Osteocyte (in vitro differentiated cells): ENCODE results near the gene SLC35A3. TPM values are rescaled to one million over a fixed set of nuclear protein-coding genes. Genes with fewer than 3 reads are reported as not detected.

Experiments used
- DNase-seq: peaks from one replicate; pipeline ENCODE4 v3.0.0; 2021; ENCODE audit warnings: mixed read lengths; ENCODE audit not compliant: unreplicated experiment; ENCODE audit errors: extremely low spot score
- H3K27ac Mint-ChIP-seq: one replicate; pipeline ENCODE4 v1.8.0; 2021; ENCODE audit warnings: mild to moderate bottlenecking, mixed read lengths; ENCODE audit not compliant: unreplicated experiment
- H3K27me3 Mint-ChIP-seq: one replicate; pipeline ENCODE4 v1.8.0; 2021; ENCODE audit warnings: mixed read lengths; ENCODE audit not compliant: unreplicated experiment
- H3K36me3 Mint-ChIP-seq: one replicate; pipeline ENCODE4 v1.8.0; 2021; ENCODE audit warnings: mixed read lengths; ENCODE audit not compliant: unreplicated experiment
- H3K4me1 Mint-ChIP-seq: one replicate; pipeline ENCODE4 v1.8.0; 2021; ENCODE audit warnings: mixed read lengths; ENCODE audit not compliant: unreplicated experiment
- H3K4me3 Mint-ChIP-seq: one replicate; pipeline ENCODE4 v1.8.0; 2021; ENCODE audit warnings: mild to moderate bottlenecking, moderate library complexity, mixed read lengths; ENCODE audit not compliant: unreplicated experiment
- H3K9me3 Mint-ChIP-seq: one replicate; pipeline ENCODE4 v1.8.0; 2021; ENCODE audit warnings: mixed read lengths; ENCODE audit not compliant: unreplicated experiment
- CTCF ChIP-seq: fragments of 200-600 bp; sonication (generic); IDR thresholded peaks from 2 replicates; pipeline ENCODE4 v1.5.0; 2021; ENCODE audit warnings: antibody characterized with exemption, mild to moderate bottlenecking, moderate library complexity
- long read RNA-seq: library from polyadenylated mRNA; unstranded; transcript quantifications from one replicate; pipeline ENCODE4 v2.0.0, GENCODE V29; 2021
- total RNA-seq: library from RNA; stranded (reverse); gene quantifications from 2 replicates; pipeline ENCODE4 v1.2.1, GENCODE V29; 2021

Gene SLC35A3
- 14.0 and 21.3 TPM in 2 replicates for total RNA-seq
- long read RNA-seq, full-length matches to known transcripts: 9 of 12 reads
- long read RNA-seq, partial matches to known transcripts: 1 of 12 reads
- long read RNA-seq, other reads (novel, unspliced or antisense): 2 of 12 reads

GRCh38 chr1:99969729-99970621 lies at the start of gene SLC35A3:
Gene SLC35A3, plus strand, starts transcription at chr1:99969996. Its CDS starts 23,559 bp downstream, at chr1:99993555.
- peak within 1 kb of the TSS; percentile 95 for H3K27ac Mint-ChIP-seq
- peaks cover 2% of the 10 kb centered on the region for H3K36me3 Mint-ChIP-seq
- peak; percentile 89 for DNase-seq
- H3K4me3 Mint-ChIP-seq: peak within 1 kb of the TSS; percentile 99
- H3K27me3 Mint-ChIP-seq: no peaks in the 10 kb centered on the region
- no peak for TF ChIP-seq CTCF
- no peaks in the 10 kb centered on the region for H3K9me3 Mint-ChIP-seq
- peaks cover 28% of the 10 kb centered on the region for H3K4me1 Mint-ChIP-seq

- no peaks in the 10 kb centered on the region for H3K36me3 Mint-ChIP-seq
- H3K9me3 Mint-ChIP-seq: no peaks in the 10 kb centered on the region
- no peak overlapping the region for H3K4me3 Mint-ChIP-seq
- TF ChIP-seq CTCF: no peak
- no peak for DNase-seq
- peaks cover 10% of the 10 kb centered on the region for H3K27me3 Mint-ChIP-seq
- peaks cover 3% of the 10 kb centered on the region for H3K4me1 Mint-ChIP-seq
- no peak overlapping the region for H3K27ac Mint-ChIP-seq
Observed at GRCh38 chr1:99934801-99935200, 35.0 kb upstream of the SLC35A3 start.

GRCh38 chr1:99935534-99935933 lies 34.3 kb upstream of the SLC35A3 start:
- Mint-ChIP-seq H3K36me3 (no peaks in the 10 kb centered on the region), H3K27ac (no peak overlapping the region), H3K27me3 (peaks cover 9% of the 10 kb centered on the region), H3K9me3 (no peaks in the 10 kb centered on the region), H3K4me1 (peaks cover 3% of the 10 kb centered on the region), H3K4me3 (no peak overlapping the region)
- no peak for TF ChIP-seq CTCF
- DNase-seq: no peak

- DNase-seq: no peak
- Mint-ChIP-seq H3K9me3 (no peaks in the 10 kb centered on the region), H3K36me3 (no peaks in the 10 kb centered on the region), H3K4me1 (peaks cover 3% of the 10 kb centered on the region), H3K27me3 (peaks cover 7% of the 10 kb centered on the region), H3K27ac (no peak overlapping the region), H3K4me3 (no peak overlapping the region)
- no peak for TF ChIP-seq CTCF
Observed at GRCh38 chr1:99936071-99936470, 33.7 kb upstream of the SLC35A3 start.

- no peak for DNase-seq
- no peak for TF ChIP-seq CTCF
- no peaks in the 10 kb centered on the region for H3K9me3 Mint-ChIP-seq
- no peaks in the 10 kb centered on the region for H3K36me3 Mint-ChIP-seq
- H3K4me1 Mint-ChIP-seq: no peaks in the 10 kb centered on the region
- peaks cover 14% of the 10 kb centered on the region for H3K27me3 Mint-ChIP-seq
- H3K27ac Mint-ChIP-seq: no peak overlapping the region
- no peak overlapping the region for H3K4me3 Mint-ChIP-seq
Observed at GRCh38 chr1:99942723-99943122, 27.1 kb upstream of the SLC35A3 start.
